ENCODE results near the gene USP53. TPM values are rescaled to one million over a fixed set of nuclear protein-coding genes. Genes with fewer than 3 reads are reported as not detected.

The USP53 gene
- total and polyA plus RNA-seq, 2 experiments from 2014 or later = 17.1 to 27.7 TPM

GRCh38 chr4:119242417-119242816, 29.9 kb downstream of the USP53 start:
- Histone ChIP-seq H3K4me3 (no peak overlapping the region), H3K4me1 (ENCODE audit: insufficient read depth) (peaks cover 41% of the 10 kb centered on the region), H3F3A (replicated peaks; ENCODE audit: low read depth) (no peaks in the 10 kb centered on the region), H3K9me2 (ENCODE audit: insufficient read depth) (no peaks in the 10 kb centered on the region), H2AFZ (no peak overlapping the region), H4K20me1 (replicated peaks; ENCODE audit: insufficient read depth) (no peaks in the 10 kb centered on the region), H3K27ac (ENCODE audit: low read depth) (no peak overlapping the region), H3K27me3 (ENCODE audit: insufficient read depth) (no peaks in the 10 kb centered on the region), H3K79me2 (replicated peaks; ENCODE audit: insufficient read depth) (no peaks in the 10 kb centered on the region), H3K4me2 (no peak overlapping the region; the same call in 1 of the 2 replicates), H3K36me3 (ENCODE audit: insufficient read depth) (no peaks in the 10 kb centered on the region)
- Mint-ChIP-seq H3K27ac (peak overlapping the region; percentile 53), H3K27me3 (ENCODE audit: insufficient read depth, low read depth, poor library complexity) (no peaks in the 10 kb centered on the region), H3K36me3 (ENCODE audit: low read depth) (peaks cover 4% of the 10 kb centered on the region; the same call in 1 of the 3 replicates), H3K4me1 (peaks cover 47% of the 10 kb centered on the region), H3K4me3 (no peak overlapping the region), H3K9me3 (no peaks in the 10 kb centered on the region; the same call in 2 of the 3 replicates)
- DNase-seq (ENCODE audit: low spot score) (peak; percentile 29), ATAC-seq (peak; percentile 89)
- no peak for TF ChIP-seq STAT1 (IDR thresholded peaks at IDR 0.05; ENCODE audit: unreplicated experiment)
- TF ChIP-seq JUNB (IDR thresholded peaks at IDR 0.05; ENCODE audit: unreplicated experiment) = no peak
- TF ChIP-seq ZNF114 (CRISPR knock-in tag; IDR thresholded peaks at IDR 0.05) = no peak
- no peak for TF ChIP-seq CREB1 (CRISPR knock-in tag; IDR thresholded peaks at IDR 0.05; ENCODE audit: low read depth)
- TF ChIP-seq, protein P1, sequence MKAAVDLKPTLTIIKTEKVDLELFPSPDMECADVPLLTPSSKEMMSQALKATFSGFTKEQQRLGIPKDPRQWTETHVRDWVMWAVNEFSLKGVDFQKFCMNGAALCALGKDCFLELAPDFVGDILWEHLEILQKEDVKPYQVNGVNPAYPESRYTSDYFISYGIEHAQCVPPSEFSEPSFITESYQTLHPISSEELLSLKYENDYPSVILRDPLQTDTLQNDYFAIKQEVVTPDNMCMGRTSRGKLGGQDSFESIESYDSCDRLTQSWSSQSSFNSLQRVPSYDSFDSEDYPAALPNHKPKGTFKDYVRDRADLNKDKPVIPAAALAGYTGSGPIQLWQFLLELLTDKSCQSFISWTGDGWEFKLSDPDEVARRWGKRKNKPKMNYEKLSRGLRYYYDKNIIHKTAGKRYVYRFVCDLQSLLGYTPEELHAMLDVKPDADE (IDR thresholded peaks at IDR 0.05) = no peak
- TF ChIP-seq NANOG (IDR thresholded peaks at IDR 0.05; ENCODE audit: borderline replicate concordance) = no peak
- no peak for TF ChIP-seq EZH2phosphoT487 (IDR thresholded peaks at IDR 0.05; ENCODE audit: unreplicated experiment)
- TF ChIP-seq ZNF462 (CRISPR knock-in tag; IDR thresholded peaks at IDR 0.05) = no peak
- TF ChIP-seq ZNF331 (CRISPR knock-in tag; IDR thresholded peaks at IDR 0.05; ENCODE audit: low read depth) = no peak
- no peak for TF ChIP-seq EZH2 (IDR thresholded peaks at IDR 0.05; ENCODE audit: low read depth, unreplicated experiment)
- TF ChIP-seq, protein P2, sequence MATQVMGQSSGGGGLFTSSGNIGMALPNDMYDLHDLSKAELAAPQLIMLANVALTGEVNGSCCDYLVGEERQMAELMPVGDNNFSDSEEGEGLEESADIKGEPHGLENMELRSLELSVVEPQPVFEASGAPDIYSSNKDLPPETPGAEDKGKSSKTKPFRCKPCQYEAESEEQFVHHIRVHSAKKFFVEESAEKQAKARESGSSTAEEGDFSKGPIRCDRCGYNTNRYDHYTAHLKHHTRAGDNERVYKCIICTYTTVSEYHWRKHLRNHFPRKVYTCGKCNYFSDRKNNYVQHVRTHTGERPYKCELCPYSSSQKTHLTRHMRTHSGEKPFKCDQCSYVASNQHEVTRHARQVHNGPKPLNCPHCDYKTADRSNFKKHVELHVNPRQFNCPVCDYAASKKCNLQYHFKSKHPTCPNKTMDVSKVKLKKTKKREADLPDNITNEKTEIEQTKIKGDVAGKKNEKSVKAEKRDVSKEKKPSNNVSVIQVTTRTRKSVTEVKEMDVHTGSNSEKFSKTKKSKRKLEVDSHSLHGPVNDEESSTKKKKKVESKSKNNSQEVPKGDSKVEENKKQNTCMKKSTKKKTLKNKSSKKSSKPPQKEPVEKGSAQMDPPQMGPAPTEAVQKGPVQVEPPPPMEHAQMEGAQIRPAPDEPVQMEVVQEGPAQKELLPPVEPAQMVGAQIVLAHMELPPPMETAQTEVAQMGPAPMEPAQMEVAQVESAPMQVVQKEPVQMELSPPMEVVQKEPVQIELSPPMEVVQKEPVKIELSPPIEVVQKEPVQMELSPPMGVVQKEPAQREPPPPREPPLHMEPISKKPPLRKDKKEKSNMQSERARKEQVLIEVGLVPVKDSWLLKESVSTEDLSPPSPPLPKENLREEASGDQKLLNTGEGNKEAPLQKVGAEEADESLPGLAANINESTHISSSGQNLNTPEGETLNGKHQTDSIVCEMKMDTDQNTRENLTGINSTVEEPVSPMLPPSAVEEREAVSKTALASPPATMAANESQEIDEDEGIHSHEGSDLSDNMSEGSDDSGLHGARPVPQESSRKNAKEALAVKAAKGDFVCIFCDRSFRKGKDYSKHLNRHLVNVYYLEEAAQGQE (IDR thresholded peaks at IDR 0.05; ENCODE audit: unreplicated experiment) = no peak
- TF ChIP-seq POLR2AphosphoS5 (IDR thresholded peaks at IDR 0.05; ENCODE audit: low read depth) = no peak
- TF ChIP-seq, protein P3, sequence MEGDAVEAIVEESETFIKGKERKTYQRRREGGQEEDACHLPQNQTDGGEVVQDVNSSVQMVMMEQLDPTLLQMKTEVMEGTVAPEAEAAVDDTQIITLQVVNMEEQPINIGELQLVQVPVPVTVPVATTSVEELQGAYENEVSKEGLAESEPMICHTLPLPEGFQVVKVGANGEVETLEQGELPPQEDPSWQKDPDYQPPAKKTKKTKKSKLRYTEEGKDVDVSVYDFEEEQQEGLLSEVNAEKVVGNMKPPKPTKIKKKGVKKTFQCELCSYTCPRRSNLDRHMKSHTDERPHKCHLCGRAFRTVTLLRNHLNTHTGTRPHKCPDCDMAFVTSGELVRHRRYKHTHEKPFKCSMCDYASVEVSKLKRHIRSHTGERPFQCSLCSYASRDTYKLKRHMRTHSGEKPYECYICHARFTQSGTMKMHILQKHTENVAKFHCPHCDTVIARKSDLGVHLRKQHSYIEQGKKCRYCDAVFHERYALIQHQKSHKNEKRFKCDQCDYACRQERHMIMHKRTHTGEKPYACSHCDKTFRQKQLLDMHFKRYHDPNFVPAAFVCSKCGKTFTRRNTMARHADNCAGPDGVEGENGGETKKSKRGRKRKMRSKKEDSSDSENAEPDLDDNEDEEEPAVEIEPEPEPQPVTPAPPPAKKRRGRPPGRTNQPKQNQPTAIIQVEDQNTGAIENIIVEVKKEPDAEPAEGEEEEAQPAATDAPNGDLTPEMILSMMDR (conservative IDR thresholded peaks at IDR 0.05; ENCODE audit: low read depth in 2 of 2) = no peak

All from GM23338 (cell line).